Neuron (in vitro differentiated cells): ENCODE results near the gene STATH.
"Not testable (repeated sequence)": the region's sequence is repeated elsewhere in the genome, so short reads cannot be mapped to it uniquely, and the experiment has no call there.

Source experiments
- H2AFZ ChIP-seq: one replicate; pipeline ENCODE4 v1.6.1; 2013; ENCODE audit warnings: low read depth, mild to moderate bottlenecking, inconsistent platforms, low read length, moderate library complexity
- H3K27me3 ChIP-seq: one replicate; pipeline ENCODE4 v1.6.1; 2013; ENCODE audit warnings: low read length; ENCODE audit not compliant: insufficient read depth
- H3K36me3 ChIP-seq: one replicate; pipeline ENCODE4 v1.6.1; 2013; ENCODE audit warnings: low read length; ENCODE audit not compliant: insufficient read depth
- H3K4me1 ChIP-seq: one replicate; pipeline ENCODE4 v1.6.1; 2013; ENCODE audit warnings: low read length; ENCODE audit not compliant: insufficient read depth
- H3K4me3 ChIP-seq: 2 replicates; pipeline ENCODE4 v1.5.1; 2013; ENCODE audit warnings: mild to moderate bottlenecking, low read length, moderate library complexity
- H3K9me3 ChIP-seq: one replicate; pipeline ENCODE4 v1.6.1; 2013; ENCODE audit warnings: low read length

STATH gene

GRCh38 chr4:70008771-70009170 lies 13.0 kb downstream of the STATH start:
- no peaks in the 10 kb centered on the region for H3K9me3 ChIP-seq
- H2AFZ ChIP-seq = no peak overlapping the region
- H3K4me1 ChIP-seq = no peaks in the 10 kb centered on the region
- no peaks in the 10 kb centered on the region for H3K27me3 ChIP-seq
- H3K36me3 ChIP-seq = no peaks in the 10 kb centered on the region
- H3K4me3 ChIP-seq = no peak overlapping the region

GRCh38 chr4:70019006-70019405 lies 23.2 kb downstream of the STATH start:
- H3K4me1 ChIP-seq, H2AFZ ChIP-seq, H3K4me3 ChIP-seq, H3K36me3 ChIP-seq, H3K27me3 ChIP-seq, H3K9me3 ChIP-seq: not testable (repeated sequence)

- Histone ChIP-seq H3K9me3 (no peaks in the 10 kb centered on the region), H2AFZ (no peak overlapping the region), H3K4me3 (no peak overlapping the region), H3K27me3 (no peaks in the 10 kb centered on the region), H3K4me1 (no peaks in the 10 kb centered on the region), H3K36me3 (no peaks in the 10 kb centered on the region)
These were observed 27.5 kb downstream of the STATH start for GRCh38 chr4:70023218-70023617.

- no peaks in the 10 kb centered on the region for H3K36me3 ChIP-seq
- H3K4me1 ChIP-seq = no peaks in the 10 kb centered on the region
- H2AFZ ChIP-seq = no peak overlapping the region
- no peaks in the 10 kb centered on the region for H3K27me3 ChIP-seq
- H3K4me3 ChIP-seq = no peak overlapping the region
- no peaks in the 10 kb centered on the region for H3K9me3 ChIP-seq
These were observed 31.2 kb downstream of the STATH start for GRCh38 chr4:70027011-70027410.

GRCh38 chr4:70028159-70028558 lies 32.4 kb downstream of the STATH start, which contains the start of gene HTN3:
HTN3 (plus strand) TSS chr4:70028459; CDS start chr4:70030741, 2,282 bp downstream.
- H3K4me1 ChIP-seq, H3K9me3 ChIP-seq, H2AFZ ChIP-seq, H3K4me3 ChIP-seq, H3K36me3 ChIP-seq, H3K27me3 ChIP-seq: not testable (repeated sequence)

GRCh38 chr4:70037559-70037958 lies 41.8 kb downstream of the STATH start:
- not testable (repeated sequence) for H2AFZ ChIP-seq, H3K27me3 ChIP-seq, H3K4me3 ChIP-seq, H3K4me1 ChIP-seq, H3K36me3 ChIP-seq, H3K9me3 ChIP-seq

GRCh38 chr4:70039928-70040327 lies 44.2 kb downstream of the STATH start:
- not testable (repeated sequence) for H3K36me3 ChIP-seq, H3K27me3 ChIP-seq, H3K9me3 ChIP-seq, H2AFZ ChIP-seq, H3K4me1 ChIP-seq, H3K4me3 ChIP-seq

GRCh38 chr4:70041652-70042286 lies 46.0 kb downstream of the STATH start:
- Histone ChIP-seq H3K4me1 (no peaks in the 10 kb centered on the region), H2AFZ (no peak overlapping the region), H3K9me3 (no peaks in the 10 kb centered on the region), H3K36me3 (no peaks in the 10 kb centered on the region), H3K4me3 (no peak overlapping the region), H3K27me3 (no peaks in the 10 kb centered on the region)

- H3K9me3 ChIP-seq, H3K4me3 ChIP-seq, H3K36me3 ChIP-seq, H3K4me1 ChIP-seq, H2AFZ ChIP-seq, H3K27me3 ChIP-seq: not testable (repeated sequence)
These were observed 54.4 kb downstream of the STATH start, which contains the start of gene HTN1 for GRCh38 chr4:70050138-70050537. HTN1 (plus strand) TSS chr4:70050438; CDS start chr4:70053077, 2,639 bp downstream.
